HG03097 (cell line): ENCODE data around the gene TSPAN8.
"Not testable (repeated sequence)": the region's sequence is repeated elsewhere in the genome, so short reads cannot be mapped to it uniquely, and the experiment has no call there.

ENCODE experiments used
- ATAC-seq: cut with Tn5 transposase; IDR thresholded peaks from one replicate; pipeline ENCODE4 v1.9.1; 2021; ENCODE audit not compliant: unreplicated experiment, low FRiP score

The TSPAN8 gene

DNA sequence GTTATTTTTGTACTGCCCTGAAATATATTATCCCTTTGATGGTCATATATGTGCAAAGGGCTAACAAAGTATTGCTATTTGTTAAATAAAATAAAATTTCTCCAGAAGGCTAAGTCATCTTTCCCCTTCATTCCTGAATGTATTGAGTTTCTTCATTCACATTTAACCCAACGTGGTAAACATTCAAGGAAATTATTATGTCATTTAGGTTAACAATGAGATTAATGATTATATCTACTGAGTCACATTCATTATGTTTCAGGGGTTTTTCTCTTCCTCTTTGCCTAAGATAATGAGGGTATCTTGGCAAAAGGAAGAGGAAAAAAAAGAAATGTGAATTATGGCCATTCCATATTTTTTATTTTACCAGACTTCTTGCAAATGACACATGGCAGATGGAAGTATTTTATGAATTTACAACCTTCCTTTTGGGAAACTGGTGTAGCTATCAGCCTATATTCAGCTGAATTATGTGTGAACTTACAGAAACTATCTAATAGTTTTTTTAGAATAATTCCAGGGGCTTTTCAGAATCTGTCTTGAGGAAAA is 27.2 kb downstream of the TSPAN8 start:
- no peak for ATAC-seq

DNA sequence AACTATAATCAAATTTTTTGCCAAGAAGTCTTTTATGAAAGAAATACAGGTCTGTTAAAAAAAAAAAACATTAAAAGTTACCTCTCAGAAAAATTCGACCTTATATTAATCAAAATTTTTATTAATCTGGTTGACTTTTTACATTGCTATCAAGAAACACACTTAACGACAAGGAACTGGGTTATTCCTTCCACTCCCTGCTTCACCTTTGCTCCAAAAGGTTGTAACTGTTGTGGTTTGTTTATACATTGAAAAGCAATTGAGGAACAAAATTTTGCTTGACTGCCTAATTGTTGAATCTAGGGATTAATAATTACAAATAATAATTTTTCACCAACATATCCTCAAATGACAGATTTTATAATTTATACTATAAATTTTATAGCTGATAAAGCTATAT is 28.4 kb downstream of the TSPAN8 start:
- no peak for ATAC-seq

DNA sequence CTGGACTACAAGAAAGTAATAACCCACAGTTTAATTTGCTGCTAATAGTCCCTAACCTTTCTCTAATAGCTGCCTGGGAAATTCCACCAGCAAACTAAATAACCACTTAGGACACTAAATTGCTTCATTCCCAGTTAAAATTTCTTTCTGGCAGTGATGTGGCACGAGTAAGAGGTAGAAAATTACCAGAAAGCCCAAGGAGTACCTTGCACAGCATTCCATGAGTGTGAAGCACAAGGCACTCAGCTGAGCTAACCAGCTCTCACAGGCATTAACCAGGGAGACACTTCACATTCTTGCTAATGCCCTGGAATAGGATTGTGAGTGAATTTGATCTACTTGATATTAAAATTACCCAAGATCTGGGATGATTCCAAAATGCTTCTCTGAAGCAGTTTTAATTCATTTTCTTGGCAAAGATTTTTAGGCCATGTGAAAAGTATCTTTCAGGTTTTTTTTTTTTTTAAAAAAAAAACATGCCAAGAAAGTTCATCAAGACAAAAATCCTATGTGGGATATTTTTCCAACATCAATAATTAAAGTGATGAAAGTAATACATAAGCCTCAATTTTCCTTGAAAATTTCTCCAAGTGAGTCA is 29.5 kb downstream of the TSPAN8 start:
- no peak for ATAC-seq

DNA sequence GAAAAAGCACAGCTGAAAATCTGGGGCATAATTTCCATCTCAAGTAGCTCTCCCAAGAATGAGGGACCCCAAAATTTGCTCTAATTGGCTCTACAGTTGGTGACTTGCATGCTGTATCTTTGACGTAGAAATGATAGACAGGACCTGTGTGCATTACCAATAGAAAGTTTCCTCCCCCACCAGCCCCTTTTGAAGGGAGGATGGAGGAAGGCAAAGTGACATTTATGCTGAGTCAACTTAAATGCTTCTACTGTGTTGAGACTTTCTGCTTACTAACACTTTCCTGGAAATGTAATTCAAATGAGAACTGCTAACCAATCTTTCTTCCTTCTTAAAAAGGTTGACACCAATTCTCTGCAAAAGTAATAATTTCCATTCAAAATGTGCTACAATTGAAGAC is 31.9 kb downstream of the TSPAN8 start:
- ATAC-seq, result no peak

DNA sequence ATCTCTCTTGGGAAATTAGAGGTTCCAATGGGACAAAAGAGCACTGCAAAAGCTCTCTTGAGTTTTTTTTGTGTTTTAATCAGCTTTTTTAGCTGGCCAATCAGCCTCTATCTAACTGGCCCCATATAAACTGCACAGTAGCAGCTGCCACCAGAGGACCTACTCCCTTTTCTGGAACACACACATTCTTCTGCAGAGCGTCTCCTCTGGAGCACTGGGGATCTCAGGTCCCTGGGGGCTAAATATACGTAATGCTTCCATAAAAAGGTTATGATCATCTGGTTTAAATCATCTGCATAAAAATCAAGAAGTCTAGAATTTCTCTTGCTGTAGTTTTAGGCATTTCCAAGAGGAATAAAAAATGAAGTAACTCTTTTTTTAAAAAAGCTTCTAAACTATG is 32.3 kb downstream of the TSPAN8 start:
- ATAC-seq, result no peak

DNA sequence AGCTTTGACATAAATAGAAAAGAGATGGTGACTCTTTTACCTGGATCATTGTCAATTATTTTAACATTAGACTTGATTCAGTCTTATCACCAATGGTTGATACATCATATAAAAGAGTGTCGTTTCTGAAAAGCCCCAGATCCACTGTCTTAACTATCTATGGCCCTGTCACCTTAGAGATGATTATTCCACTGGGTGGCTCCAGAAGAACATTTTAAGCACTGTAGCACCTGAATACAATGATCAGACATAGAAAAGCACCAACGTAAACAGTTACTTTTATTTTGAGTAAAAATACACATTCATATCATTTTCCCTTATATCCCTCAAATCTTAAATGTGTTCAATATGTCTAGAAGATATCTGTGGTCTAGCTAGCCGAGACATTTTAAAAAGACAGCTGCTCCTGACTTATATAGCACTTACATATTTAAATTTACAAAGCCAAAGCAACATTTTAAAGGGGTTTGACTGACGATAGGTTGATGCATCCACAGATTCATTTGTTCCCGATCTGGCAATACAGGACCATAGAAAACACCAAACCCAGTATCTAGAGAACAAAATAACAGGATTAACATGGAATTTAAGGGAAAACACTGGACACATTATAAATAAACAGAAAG is 32.9 kb downstream of the TSPAN8 start:
- ATAC-seq, result no peak

DNA sequence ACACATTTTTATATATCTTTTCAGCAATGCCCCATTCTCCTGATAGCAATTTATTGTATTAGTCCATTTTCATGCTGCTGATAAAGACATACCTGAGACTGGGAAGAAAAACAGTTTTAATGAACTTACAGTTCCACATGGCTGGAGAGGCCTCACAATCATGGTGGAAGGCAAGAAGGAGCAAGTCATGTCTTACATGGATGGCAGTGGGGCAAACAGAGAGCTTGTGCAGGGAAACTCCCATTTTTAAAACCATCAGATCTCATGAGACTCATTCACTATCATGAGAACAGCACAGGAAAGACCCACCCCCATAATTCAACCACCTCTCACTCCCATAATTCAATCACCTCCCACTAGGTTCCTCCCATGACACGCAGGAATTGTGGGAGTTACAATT is 44.7 kb downstream of the TSPAN8 start:
- ATAC-seq, result not testable (repeated sequence)

DNA sequence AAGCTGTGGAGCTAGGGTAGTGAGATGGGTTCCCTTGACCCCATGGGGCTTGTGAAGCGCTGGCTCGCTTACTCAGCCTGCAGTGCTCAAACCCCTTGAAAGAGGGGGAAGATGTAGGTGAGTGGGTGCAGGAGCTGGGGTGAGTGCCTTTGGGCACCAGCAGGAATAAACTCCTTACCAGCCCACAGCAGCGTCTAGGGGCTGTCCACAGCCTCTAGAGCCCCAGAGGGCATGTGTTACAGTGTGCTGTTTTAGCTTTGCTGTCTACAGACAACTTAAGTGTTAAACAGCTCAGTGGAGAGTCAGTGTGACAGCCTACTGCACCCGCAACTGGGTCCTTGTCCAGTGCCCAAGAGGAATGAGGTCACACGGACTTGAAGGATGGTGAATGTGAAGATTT is 48.0 kb downstream of the TSPAN8 start:
- no peak for ATAC-seq

DNA sequence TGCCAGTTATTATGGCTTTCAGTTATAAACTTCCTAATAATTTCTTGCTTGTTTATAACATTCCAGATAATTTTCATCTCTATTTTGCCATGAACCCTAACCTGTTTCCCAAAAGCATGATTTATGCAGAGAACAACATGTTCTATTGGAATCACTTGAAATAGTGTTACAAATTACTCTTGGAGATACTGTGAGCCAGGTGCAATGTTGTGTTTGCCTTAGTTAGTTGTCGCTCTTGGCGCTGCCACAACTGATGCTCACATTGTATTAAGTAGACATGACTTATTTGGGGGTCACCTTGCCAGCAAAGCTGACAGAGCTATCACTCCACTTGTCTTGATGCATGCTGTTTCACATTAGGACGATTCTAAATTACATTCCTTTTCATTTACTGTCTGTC is 49.4 kb downstream of the TSPAN8 start:
- ATAC-seq, result no peak

DNA sequence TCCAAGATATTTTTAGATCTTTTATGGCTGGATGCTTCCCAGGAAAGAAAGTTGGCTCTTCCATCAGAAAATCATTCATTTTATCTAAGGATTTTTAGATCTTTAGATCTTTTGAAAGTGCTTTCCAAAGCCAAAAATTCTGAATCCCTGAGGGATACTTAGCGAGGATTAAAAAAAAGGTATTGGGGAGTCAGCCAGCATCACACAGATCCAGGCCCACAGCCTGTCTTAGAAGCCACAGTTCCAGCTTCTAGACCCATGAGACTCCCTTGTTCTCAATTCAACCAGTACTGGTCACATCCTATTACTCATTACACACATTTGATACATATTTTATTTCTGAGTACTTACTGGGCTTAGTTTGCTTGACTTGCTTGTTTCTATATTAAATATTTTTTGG is 49.9 kb downstream of the TSPAN8 start:
- no peak for ATAC-seq

DNA sequence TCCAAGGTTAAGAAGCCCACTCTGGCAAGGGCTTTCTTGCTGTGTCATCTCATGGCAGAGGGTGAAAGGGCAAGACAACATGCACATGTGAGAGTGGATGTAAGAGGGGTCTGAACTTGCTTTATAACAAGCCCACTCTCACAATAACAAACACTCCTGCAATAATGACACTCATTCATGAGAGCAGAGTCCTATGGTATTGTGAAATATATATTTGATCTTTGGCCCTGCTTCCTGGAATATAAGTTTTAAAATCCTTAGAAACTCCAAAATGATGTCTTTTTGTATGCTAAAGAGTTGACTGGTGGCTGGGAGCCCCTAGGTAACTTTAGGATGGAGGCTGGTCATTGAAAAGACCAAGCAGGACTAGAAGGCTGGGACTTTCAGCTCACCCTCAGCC is 51.8 kb downstream of the TSPAN8 start:
- no peak for ATAC-seq

DNA sequence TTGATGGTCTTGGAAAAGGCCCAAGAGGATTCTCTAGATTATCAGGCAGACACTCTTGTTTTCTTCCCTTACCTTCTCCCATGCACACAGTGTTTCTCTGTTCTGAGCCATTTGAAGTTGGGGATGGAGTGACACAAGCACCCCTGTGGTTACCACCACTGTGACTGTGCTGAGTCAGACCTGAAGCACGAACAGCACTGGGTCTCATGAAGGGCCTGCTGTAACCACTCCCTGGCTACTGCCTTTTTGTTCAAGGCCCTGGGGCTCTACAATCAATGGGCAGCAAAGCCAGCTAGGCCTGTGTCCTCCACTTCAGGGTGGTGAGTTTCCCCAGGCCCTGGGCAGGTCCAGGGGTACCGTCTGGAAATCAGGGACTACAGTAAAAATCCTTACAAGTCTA is 65.5 kb downstream of the TSPAN8 start:
- no peak for ATAC-seq

DNA sequence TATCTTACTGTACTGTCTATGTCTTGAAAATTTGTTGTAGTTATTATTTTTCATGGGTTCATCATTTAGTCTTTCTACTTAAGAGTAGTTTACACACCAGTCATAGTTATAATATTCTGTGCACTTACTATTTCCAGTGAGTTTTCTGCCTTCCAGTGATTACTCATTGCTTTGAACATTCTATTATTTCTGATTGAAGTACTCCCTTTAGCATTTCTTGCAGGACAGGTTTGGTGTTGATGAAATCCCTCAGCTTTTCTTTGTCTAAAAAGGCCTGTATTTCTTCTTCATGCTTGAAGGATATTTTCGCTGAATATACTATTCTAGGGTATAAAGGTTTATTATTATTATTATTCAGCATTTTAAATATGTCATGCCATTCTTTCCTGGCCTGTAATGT is 66.8 kb downstream of the TSPAN8 start:
- no peak for ATAC-seq

DNA sequence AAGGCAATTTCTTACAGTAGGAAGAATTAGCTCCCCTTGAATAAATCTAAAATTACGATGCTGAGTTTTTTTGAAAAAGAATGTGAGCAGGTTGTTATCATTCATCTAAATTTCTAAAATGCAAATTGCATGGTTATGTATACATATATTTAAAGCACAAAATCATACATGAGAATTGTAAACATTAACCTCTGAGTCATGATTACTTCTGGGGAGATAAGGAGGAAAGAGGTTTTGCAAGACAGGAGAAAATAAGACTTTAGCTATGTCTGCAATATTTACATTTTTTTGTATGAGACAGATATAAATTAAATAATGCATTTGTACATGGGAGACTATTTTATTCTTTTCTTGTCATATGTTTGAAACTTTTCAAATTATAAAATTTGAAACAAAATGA is 72.2 kb downstream of the TSPAN8 start:
- no peak for ATAC-seq

DNA sequence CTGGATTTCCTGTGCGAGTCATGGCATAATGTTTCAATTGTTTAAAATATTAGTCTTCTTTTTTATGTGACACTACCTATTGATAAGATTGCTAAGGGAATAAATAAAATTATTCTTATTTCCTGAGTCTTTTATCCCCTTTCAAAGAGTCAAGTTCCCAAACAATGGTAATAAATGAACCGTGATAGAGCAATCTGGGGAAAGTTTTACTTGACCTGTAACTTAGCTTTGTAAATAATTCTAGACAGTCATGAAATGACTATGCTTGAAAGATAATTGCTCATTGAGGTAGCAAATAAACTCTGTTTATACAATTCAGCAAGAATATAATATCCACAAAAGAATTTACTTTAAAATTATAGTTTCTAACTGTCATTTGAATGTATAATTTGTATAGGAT is 82.1 kb downstream of the TSPAN8 start:
- no peak for ATAC-seq
